ENCODE results near the gene SPATS2.

SPATS2 gene

GRCh38 chr12:49335955-49336644 lies 31.2 kb upstream of the SPATS2 start:
- no peak for DNase-seq (ENCODE audit: low spot score)

DNA sequence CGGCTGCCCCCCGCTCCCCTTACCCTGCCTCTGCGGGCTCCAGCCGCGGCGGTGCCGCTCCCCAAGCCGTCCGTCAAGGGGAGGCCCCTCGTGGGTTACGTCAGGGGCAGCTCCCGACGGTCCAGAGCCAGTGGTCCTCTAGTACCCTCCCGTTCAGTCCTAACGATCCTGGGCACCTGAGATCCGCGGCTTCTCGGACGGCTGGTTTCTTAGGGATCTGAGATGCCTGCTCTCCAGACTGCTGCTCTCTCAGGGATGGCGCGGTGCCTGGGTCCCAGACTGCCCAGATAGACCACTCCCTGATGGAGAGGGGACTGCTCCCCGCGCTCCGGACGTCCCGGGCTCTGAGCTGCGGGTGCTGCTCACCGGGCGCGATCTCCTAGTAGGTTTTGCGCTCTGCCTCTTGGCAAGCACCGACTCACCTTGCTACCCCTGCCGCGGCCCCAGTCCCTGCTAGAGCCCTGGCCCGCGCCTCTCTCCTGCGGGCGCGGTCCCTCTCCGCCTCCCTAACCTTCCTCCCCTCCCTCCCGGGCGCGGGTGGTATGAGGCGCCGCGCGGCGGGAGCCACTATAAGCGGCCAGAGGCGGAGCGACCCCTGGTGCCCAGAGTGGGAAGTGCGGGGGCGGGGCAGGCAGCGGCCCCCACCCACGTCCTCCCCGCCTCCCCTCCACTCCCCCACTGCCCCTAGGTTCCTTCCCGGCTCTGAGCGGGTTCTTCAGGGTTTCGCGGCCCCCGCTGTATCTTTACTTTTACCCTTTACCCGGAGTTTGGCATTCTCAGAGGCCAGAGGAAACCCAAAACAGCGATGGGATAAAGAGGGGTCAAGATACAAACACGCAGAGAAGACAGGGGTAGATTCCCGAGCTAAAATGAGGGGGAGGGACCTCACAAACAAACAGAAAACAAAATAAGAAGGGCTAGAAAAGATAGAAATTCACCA lies 30.3 kb upstream of the SPATS2 start, which contains the start of gene C1QL4:
C1QL4 (minus strand) TSS at position 544 of the 940 bp plus-strand sequence. CDS start 711 bp downstream, outside the sequence.
- no peak for DNase-seq (ENCODE audit: low spot score)

GRCh38 chr12:49338830-49339463 lies 28.3 kb upstream of the SPATS2 start:
- no peak for DNase-seq (ENCODE audit: low spot score)

GRCh38 chr12:49339464-49339861 lies 27.8 kb upstream of the SPATS2 start:
- DNase-seq (ENCODE audit: low spot score) = no peak

DNA sequence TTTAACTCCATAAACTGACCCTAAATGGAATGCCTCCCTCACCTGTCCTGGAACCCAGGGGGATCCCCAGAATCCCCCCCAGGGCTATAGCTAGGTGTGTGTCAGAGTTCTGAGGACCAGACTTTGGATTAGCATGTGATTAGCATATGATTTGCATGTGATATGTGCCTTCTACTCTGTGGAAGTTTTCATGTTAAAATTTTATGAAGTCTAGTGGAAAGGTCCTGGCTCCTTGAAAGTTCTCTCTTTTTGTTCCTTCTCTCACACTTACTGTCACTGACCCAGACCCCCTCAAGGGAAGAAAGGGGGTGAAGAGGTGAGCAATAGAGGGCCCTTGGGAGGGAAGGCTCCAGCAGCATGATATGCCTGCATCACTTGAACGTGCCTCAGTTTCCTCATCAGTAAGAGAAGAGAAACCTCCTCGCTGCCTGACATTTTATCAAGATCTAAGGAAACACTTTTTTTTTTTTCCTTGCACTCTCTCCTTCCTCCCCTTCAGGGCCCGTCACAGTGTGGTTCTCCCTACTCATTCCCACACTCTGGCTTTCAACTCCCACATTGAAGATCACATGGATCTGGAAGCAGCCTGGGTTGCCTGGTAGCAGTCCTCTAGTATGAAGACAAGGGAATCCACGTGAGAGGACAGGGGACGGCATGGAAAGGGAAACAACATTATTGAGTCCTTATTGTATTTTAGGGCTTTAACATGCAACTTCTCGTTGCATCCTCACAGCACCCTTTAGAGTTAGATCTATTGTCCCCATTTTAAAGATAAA lies 27.0 kb upstream of the SPATS2 start:
- no peak for DNase-seq (ENCODE audit: low spot score)

DNA sequence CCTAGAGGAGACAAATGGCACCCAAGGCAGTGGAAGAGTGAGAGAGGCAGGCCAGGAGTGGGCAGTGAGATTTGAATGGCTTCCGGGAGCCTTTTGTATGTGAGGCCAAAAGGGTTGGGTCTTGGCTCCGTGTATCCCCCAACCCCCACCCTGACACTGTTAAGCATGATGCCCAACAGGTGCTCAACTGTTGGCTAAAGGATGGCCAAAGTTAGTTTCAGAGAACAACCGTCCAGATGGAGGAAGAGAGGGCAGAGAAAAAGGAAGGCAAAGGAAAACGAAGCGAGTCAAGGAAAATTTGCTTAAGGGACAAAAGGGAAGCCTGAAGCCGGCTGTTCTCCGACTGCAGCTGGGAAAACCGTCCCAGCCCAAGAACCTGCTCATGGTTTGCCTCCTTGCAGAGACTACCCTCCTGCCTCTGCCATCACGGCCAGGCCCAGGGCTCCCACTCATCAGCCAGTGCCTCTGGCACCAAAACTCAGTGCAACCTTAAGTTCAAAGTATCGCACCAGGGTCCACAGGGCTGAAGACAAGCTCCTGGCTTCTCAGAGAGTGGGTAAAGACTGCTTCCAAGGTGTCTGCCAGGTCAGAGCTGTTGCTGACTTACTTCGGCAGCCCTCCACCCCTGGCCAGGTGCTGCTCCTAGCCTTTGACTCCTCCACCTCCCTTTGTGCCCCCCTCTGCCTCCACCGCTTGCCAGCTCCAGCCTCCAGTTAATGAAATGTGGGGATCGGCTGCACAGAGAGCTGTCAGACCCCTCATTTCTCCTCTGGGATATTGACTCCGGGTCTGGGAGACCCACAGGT lies 26.1 kb upstream of the SPATS2 start:
- DNase-seq (ENCODE audit: low spot score) = no peak

GRCh38 chr12:49341777-49342065 lies 25.5 kb upstream of the SPATS2 start:
- no peak for DNase-seq (ENCODE audit: low spot score)

DNA sequence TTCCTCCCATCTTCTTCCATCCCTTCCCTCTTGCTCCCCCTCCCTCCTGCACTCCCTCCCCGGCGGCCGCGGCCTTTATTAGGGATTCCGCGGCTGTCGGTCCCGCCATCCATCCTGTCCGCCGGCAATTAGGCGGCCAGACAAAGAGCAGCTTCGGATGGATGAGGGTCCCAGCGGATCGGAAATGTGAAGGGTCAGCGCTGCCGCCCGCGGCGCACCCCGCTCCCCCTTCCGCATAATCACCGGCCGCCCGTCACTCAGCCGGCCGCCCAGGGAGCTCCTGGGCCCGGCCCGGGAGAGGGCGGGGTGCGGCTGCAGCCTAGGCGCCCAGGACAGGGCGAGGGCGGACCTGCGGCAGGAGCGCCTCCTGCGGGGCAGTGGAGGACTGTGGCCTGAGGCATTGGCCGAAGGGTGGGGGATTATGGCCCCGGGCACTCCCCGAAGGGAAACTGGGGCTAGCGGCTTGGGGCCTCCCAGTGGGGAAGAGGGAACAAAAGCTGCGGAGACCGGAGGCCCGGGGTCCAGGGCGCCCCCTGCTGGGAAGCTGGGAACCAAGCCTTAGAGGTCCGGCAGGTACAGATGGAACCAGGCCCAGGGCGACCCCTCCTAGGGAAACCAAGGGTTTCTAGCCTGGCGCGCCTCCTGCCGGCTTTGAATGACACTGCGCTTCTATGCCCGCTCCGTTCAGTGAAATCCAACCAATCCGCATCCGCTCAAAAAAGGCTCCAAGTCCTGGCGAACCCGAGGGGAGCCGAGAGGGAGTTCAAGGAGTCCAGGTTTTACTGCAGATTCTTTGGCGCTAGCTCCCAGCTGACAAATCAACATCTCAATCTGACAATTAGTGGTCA lies 25.0 kb upstream of the SPATS2 start:
- DNase-seq (ENCODE audit: low spot score) = no peak

GRCh38 chr12:49342914-49343731 lies 24.1 kb upstream of the SPATS2 start:
- DNase-seq (ENCODE audit: low spot score) = no peak

GRCh38 chr12:49344486-49345050 lies 22.7 kb upstream of the SPATS2 start:
- DNase-seq (ENCODE audit: low spot score) = no peak

GRCh38 chr12:49345051-49345824 lies 22.0 kb upstream of the SPATS2 start:
- DNase-seq (ENCODE audit: low spot score) = no peak

GRCh38 chr12:49345825-49346658 lies 21.2 kb upstream of the SPATS2 start:
- DNase-seq (ENCODE audit: low spot score) = no peak

GRCh38 chr12:49346659-49347310 lies 20.5 kb upstream of the SPATS2 start, which contains the start of gene DNAJC22:
TSS of gene DNAJC22 (plus strand) at chr12:49346888. CDS start at chr12:49348873, 1,985 bp downstream.
- DNase-seq (ENCODE audit: low spot score) = no peak

DNA sequence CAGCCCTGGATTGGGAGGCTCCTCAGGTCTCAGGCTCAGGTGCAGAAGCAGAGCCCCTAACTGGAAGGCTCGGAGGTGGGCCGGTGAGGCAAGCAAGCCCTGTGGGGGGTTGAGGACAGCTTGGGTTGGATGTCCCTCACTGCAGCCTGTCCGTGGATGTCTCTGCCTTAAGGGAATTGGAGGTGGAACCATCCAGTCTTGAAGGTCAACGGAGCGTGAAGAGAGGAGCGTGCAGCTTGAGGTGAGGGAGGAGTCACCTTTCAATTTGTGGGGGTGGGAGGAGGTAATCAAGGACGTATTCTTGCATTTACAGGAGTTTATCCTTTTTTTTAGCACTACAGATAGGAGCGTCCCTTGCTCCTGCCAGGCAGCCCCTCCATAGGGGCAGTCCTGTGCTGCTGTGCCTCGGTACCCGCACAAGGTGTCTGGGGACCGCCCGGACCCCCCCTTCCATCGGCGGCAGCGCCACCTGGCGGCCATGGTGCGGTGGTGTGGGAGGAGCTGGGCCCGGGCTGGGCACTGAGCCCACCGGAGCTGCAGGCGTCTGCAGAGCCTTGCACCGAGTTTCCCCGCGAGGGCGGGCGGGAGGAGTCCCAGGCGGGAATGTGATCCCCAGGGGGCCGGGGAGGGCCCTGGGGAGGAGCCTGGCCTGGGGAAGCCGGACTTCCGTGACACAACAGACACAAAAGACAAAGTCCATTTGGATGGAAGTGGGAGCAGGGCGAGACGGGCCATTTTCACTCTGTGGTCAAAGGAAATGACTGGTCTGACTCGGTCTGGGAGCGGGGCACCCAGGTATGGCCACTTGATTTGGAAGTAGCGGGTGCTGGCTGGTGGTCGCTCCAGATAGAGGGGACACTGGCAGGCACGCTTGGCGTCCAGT lies 19.7 kb upstream of the SPATS2 start:
- peak; percentile 94 for DNase-seq (ENCODE audit: low spot score)

- no peak for DNase-seq (ENCODE audit: low spot score)
Measured at GRCh38 chr12:49348781-49349180, 18.5 kb upstream of the SPATS2 start.

DNA sequence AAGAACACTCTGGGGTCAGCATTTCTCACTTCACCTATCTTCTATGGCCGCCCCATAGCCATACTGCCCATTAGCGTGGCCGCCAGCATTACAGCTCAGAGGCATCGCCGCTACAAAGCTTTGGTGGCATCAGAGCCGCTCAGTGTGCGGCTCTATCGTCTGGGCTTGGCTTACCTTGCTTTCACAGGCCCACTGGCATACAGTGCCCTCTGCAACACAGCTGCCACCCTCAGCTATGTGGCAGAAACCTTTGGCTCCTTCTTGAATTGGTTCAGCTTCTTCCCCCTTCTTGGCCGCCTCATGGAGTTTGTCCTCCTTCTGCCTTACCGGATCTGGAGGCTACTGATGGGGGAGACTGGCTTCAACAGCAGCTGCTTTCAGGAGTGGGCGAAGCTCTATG lies 18.0 kb upstream of the SPATS2 start:
- DNase-seq (ENCODE audit: low spot score) = no peak
